Measurements from ENCODE around the gene LRBA. TPM values are rescaled to one million over a fixed set of nuclear protein-coding genes. Genes with fewer than 3 reads are reported as not detected.

LRBA gene
- total and polyA plus RNA-seq, 9 of the 15 experiments (the other 6 are each of a cell fraction or from before 2014, with no cell fraction given), result 24.2 to 88.7 (median 59.7) TPM

- Histone ChIP-seq H3K9me1 (ENCODE audit: control insufficient read depth, insufficient read depth, low read length) (no peaks in the 10 kb centered on the region), H3K9ac (ENCODE audit: insufficient read depth in 1 of 2, low read depth in 2 of 2, low read length in 2 of 2) (no peak overlapping the region), H3K27me3 (ENCODE audit: control insufficient read depth in 2 of 2, insufficient read depth in 2 of 2, low read length in 2 of 2) (no peaks in the 10 kb centered on the region), H3K27ac (ENCODE audit: extremely low read depth, low read depth, low read length) (no peak overlapping the region), H3K4me2 (ENCODE audit: insufficient read depth, low read length) (no peak overlapping the region), H3K4me3 (no peak overlapping the region), H3K36me3 (ENCODE audit: control insufficient read depth, insufficient read depth, low read length) (peaks cover 33% of the 10 kb centered on the region), H3K4me1 (replicated peaks in 1 of 2; ENCODE audit: control insufficient read depth in 2 of 2, insufficient read depth in 2 of 2, low read length in 2 of 2) (no peaks in the 10 kb centered on the region), H3K9me3 (replicated peaks; ENCODE audit: control insufficient read depth, insufficient read depth, low read depth, low read length) (no peaks in the 10 kb centered on the region; the same call in 1 of the 2 replicates), H3K79me2 (ENCODE audit: control insufficient read depth, insufficient read depth, low read length) (no peaks in the 10 kb centered on the region; the same call in 2 of the 3 replicates), H2AFZ (ENCODE audit: low read depth, low read length) (no peak overlapping the region), H4K20me1 (replicated peaks; ENCODE audit: control insufficient read depth, insufficient read depth, low read length) (no peaks in the 10 kb centered on the region)
- FAIRE-seq (no peak), ATAC-seq (no peak), DNase-seq (ENCODE audit: extremely low read depth in 1 of 4, low spot score in 3 of 4) (no peak)
- ChIA-PET CTCF (ENCODE audit: low intra/inter-chr PET ratio) (no interaction called here), POLR2A (no interaction called here)
- in situ Hi-C loops (cut with MboI) (no loop called here), intact Hi-C loops (cut with micrococcal nuclease) (no loop called here)
- TF ChIP-seq CLOCK (CRISPR knock-in tag; IDR thresholded peaks at IDR 0.05; ENCODE audit: borderline replicate concordance) (no peak), SMARCB1 (IDR thresholded peaks at IDR 0.05; ENCODE audit: insufficient read length, low read depth) (no peak), LARP7 (IDR thresholded peaks at IDR 0.05) (no peak), ZNF695 (CRISPR knock-in tag; IDR thresholded peaks at IDR 0.05) (no peak), ESRRB (CRISPR knock-in tag; IDR thresholded peaks at IDR 0.05; ENCODE audit: borderline replicate concordance) (no peak), HEY1 (CRISPR knock-in tag; IDR thresholded peaks at IDR 0.05; ENCODE audit: borderline replicate concordance) (no peak), GABPA (tag; conservative IDR thresholded peaks at IDR 0.05; ENCODE audit: low read depth) (no peak), ZBTB26 (CRISPR knock-in tag; IDR thresholded peaks at IDR 0.05) (no peak), MXI1 (IDR thresholded peaks at IDR 0.05; ENCODE audit: low read depth, low read length) (no peak), KDM2B (CRISPR knock-in tag; IDR thresholded peaks at IDR 0.05) (no peak)
- BruUV-seq (replicated peaks), result no TSS peak
These were observed 193.4 kb downstream of the LRBA start for GRCh38 chr4:150821641-150822040.

Measured in K562 (cell line).